LNCaP clone FGC (cell line): ENCODE data around the gene LTC4S.

ENCODE experiments used
- DNase-seq: peaks from one replicate; pipeline ENCODE4 v3.0.0-alpha.2; 2011; ENCODE audit warnings: low read depth
- H3K4me3 ChIP-seq: 2 replicates; pipeline ENCODE4 v1.5.1; 2011; ENCODE audit warnings: mild to moderate bottlenecking, low read depth, low read length, control low read depth
- TF ChIP-seq, protein P1 (sequence below): IDR thresholded peaks from 2 replicates; pipeline ENCODE4 v1.5.1; 2012; ENCODE audit warnings: mild to moderate bottlenecking; ENCODE audit not compliant: control insufficient read depth, insufficient read depth; ENCODE audit errors: extremely low read depth

Gene LTC4S

GRCh38 chr5:179840766-179841165 is 47.0 kb downstream of the LTC4S start:
- TF ChIP-seq, protein P1, sequence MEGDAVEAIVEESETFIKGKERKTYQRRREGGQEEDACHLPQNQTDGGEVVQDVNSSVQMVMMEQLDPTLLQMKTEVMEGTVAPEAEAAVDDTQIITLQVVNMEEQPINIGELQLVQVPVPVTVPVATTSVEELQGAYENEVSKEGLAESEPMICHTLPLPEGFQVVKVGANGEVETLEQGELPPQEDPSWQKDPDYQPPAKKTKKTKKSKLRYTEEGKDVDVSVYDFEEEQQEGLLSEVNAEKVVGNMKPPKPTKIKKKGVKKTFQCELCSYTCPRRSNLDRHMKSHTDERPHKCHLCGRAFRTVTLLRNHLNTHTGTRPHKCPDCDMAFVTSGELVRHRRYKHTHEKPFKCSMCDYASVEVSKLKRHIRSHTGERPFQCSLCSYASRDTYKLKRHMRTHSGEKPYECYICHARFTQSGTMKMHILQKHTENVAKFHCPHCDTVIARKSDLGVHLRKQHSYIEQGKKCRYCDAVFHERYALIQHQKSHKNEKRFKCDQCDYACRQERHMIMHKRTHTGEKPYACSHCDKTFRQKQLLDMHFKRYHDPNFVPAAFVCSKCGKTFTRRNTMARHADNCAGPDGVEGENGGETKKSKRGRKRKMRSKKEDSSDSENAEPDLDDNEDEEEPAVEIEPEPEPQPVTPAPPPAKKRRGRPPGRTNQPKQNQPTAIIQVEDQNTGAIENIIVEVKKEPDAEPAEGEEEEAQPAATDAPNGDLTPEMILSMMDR, result no peak
- H3K4me3 ChIP-seq, result no peak overlapping the region
- no peak for DNase-seq

- DNase-seq, result no peak
- H3K4me3 ChIP-seq, result no peak overlapping the region
- TF ChIP-seq, protein P1, result no peak
These were observed 47.8 kb downstream of the LTC4S start for GRCh38 chr5:179841621-179842020.
